ENCODE data around the gene RPGR. TPM values are rescaled to one million over a fixed set of nuclear protein-coding genes. Genes with fewer than 3 reads are reported as not detected.
A peak's percentile ranks its signal among the peaks of the same experiment; 100 is the strongest.

The RPGR gene
- polyA plus RNA-seq, 4 donors: 2.9 to 15.7 (median 10.0) TPM

- DNase-seq (no peak), FAIRE-seq (no peak)
- Histone ChIP-seq H3K9me3 (ENCODE audit: control insufficient read depth in 2 of 2, insufficient read depth in 1 of 2, low read depth in 1 of 2, low read length in 1 of 2) (no peaks in the 10 kb centered on the region), H3K4me3 (ENCODE audit: low read depth in 1 of 3, low read length in 3 of 3) (no peak overlapping the region), H3K27me3 (ENCODE audit: control insufficient read depth in 3 of 3, insufficient read depth in 3 of 3, low read length in 3 of 3) (no peaks in the 10 kb centered on the region), H3K4me1 (ENCODE audit: control insufficient read depth in 3 of 3, insufficient read depth in 2 of 3, low read depth in 1 of 3, low read length in 2 of 3) (no peaks in the 10 kb centered on the region), H3K36me3 (ENCODE audit: control insufficient read depth in 3 of 3, insufficient read depth in 2 of 3, low read depth in 1 of 3, low read length in 3 of 3) (no peaks in the 10 kb centered on the region), H3K27ac (ENCODE audit: low read depth in 1 of 3, low read length in 2 of 3) (no peak overlapping the region)
- WGBS, 3 donors: 62 to 72% (median 66%) methylated on average over 3 of the region's 3 CpGs
Observed at GRCh38 chrX:38232079-38232686, 95.1 kb downstream of the RPGR start.

- Histone ChIP-seq H3K9me3 (ENCODE audit: control insufficient read depth in 2 of 2, insufficient read depth in 1 of 2, low read depth in 1 of 2, low read length in 1 of 2) (no peaks in the 10 kb centered on the region), H3K27me3 (ENCODE audit: control insufficient read depth in 3 of 3, insufficient read depth in 3 of 3, low read length in 3 of 3) (peaks cover 0 to 10% (median 0%) of the 10 kb centered on the region in 3 donors), H3K4me1 (ENCODE audit: control insufficient read depth in 3 of 3, insufficient read depth in 2 of 3, low read depth in 1 of 3, low read length in 2 of 3) (no peaks in the 10 kb centered on the region), H3K36me3 (ENCODE audit: control insufficient read depth in 3 of 3, insufficient read depth in 2 of 3, low read depth in 1 of 3, low read length in 3 of 3) (no peaks in the 10 kb centered on the region), H3K4me3 (ENCODE audit: low read depth in 1 of 3, low read length in 3 of 3) (no peak overlapping the region), H3K27ac (ENCODE audit: low read depth in 1 of 3, low read length in 2 of 3) (no peak overlapping the region)
- no peak for FAIRE-seq
- peak in 1 of 2 donors; percentile 2 for DNase-seq
- WGBS, 3 donors: 22 to 49% (median 37%) methylated on average over 2 to 3 of the region's 3 CpGs
Observed at GRCh38 chrX:38225093-38225492, 102.2 kb downstream of the RPGR start.

- Histone ChIP-seq H3K9me3 (ENCODE audit: control insufficient read depth in 2 of 2, insufficient read depth in 1 of 2, low read depth in 1 of 2, low read length in 1 of 2) (no peaks in the 10 kb centered on the region), H3K4me1 (ENCODE audit: control insufficient read depth in 3 of 3, insufficient read depth in 2 of 3, low read depth in 1 of 3, low read length in 2 of 3) (peaks cover 0 to 5% (median 0%) of the 10 kb centered on the region in 3 donors), H3K36me3 (ENCODE audit: control insufficient read depth in 3 of 3, insufficient read depth in 2 of 3, low read depth in 1 of 3, low read length in 3 of 3) (no peaks in the 10 kb centered on the region), H3K27me3 (ENCODE audit: control insufficient read depth in 3 of 3, insufficient read depth in 3 of 3, low read length in 3 of 3) (peaks cover 0 to 18% (median 0%) of the 10 kb centered on the region in 3 donors), H3K27ac (ENCODE audit: low read depth in 1 of 3, low read length in 2 of 3) (no peak overlapping the region), H3K4me3 (ENCODE audit: low read depth in 1 of 3, low read length in 3 of 3) (no peak overlapping the region)
- no peak for DNase-seq
- no peak for FAIRE-seq
Observed at GRCh38 chrX:38224160-38224559, 103.1 kb downstream of the RPGR start.

GRCh38 chrX:38221391-38221929, 105.8 kb downstream of the RPGR start:
- no peak for FAIRE-seq
- Histone ChIP-seq H3K4me3 (ENCODE audit: low read depth in 1 of 3, low read length in 3 of 3) (peak overlapping the region in 1 of 3 donors; percentile 48), H3K4me1 (ENCODE audit: control insufficient read depth in 3 of 3, insufficient read depth in 2 of 3, low read depth in 1 of 3, low read length in 2 of 3) (peaks cover 0 to 5% (median 0%) of the 10 kb centered on the region in 3 donors), H3K27ac (ENCODE audit: low read depth in 1 of 3, low read length in 2 of 3) (peak overlapping the region in 1 of 3 donors; percentile 34), H3K9me3 (ENCODE audit: control insufficient read depth in 2 of 2, insufficient read depth in 1 of 2, low read depth in 1 of 2, low read length in 1 of 2) (no peaks in the 10 kb centered on the region), H3K27me3 (ENCODE audit: control insufficient read depth in 3 of 3, insufficient read depth in 3 of 3, low read length in 3 of 3) (peaks cover 0 to 27% (median 0%) of the 10 kb centered on the region in 3 donors), H3K36me3 (ENCODE audit: control insufficient read depth in 3 of 3, insufficient read depth in 2 of 3, low read depth in 1 of 3, low read length in 3 of 3) (no peaks in the 10 kb centered on the region)
- 40 to 68% (median 59%) methylated on average over 10 of the region's 10 CpGs for WGBS, 3 donors
- DNase-seq: peak in 1 of 2 donors; percentile 1

- peaks cover 0 to 5% (median 0%) of the 10 kb centered on the region in 3 donors for H3K4me1 ChIP-seq (ENCODE audit: control insufficient read depth in 3 of 3, insufficient read depth in 2 of 3, low read depth in 1 of 3, low read length in 2 of 3)
- FAIRE-seq: no peak
- H3K9me3 ChIP-seq (ENCODE audit: control insufficient read depth in 2 of 2, insufficient read depth in 1 of 2, low read depth in 1 of 2, low read length in 1 of 2): no peaks in the 10 kb centered on the region
- peak within 1 kb of the TSS in 2 of 3 donors; percentile 7 to 48 for H3K4me3 ChIP-seq (ENCODE audit: low read depth in 1 of 3, low read length in 3 of 3)
- no peaks in the 10 kb centered on the region for H3K36me3 ChIP-seq (ENCODE audit: control insufficient read depth in 3 of 3, insufficient read depth in 2 of 3, low read depth in 1 of 3, low read length in 3 of 3)
- H3K27ac ChIP-seq (ENCODE audit: low read depth in 1 of 3, low read length in 2 of 3): peak within 1 kb of the TSS in 1 of 3 donors; percentile 34
- WGBS, 3 donors: 4 to 42% (median 16%) methylated on average over 41 to 75 of the region's 76 CpGs
- DNase-seq: peak in 1 of 2 donors; percentile 31
- H3K27me3 ChIP-seq (ENCODE audit: control insufficient read depth in 3 of 3, insufficient read depth in 3 of 3, low read length in 3 of 3): peaks cover 0 to 27% (median 0%) of the 10 kb centered on the region in 3 donors
Observed at GRCh38 chrX:38220415-38221390, 106.6 kb downstream of the RPGR start, which contains the start of gene SRPX. TSS of gene SRPX (minus strand) at chrX:38220871. CDS start at chrX:38220792, 79 bp downstream.

- peak overlapping the region in 2 of 3 donors; percentile 2 to 48 for H3K4me3 ChIP-seq (ENCODE audit: low read depth in 1 of 3, low read length in 3 of 3)
- H3K27me3 ChIP-seq (ENCODE audit: control insufficient read depth in 3 of 3, insufficient read depth in 3 of 3, low read length in 3 of 3): peaks cover 0 to 27% (median 0%) of the 10 kb centered on the region in 3 donors
- DNase-seq (peak; percentile 27 to 38), FAIRE-seq (no peak)
- H3K4me1 ChIP-seq (ENCODE audit: control insufficient read depth in 3 of 3, insufficient read depth in 2 of 3, low read depth in 1 of 3, low read length in 2 of 3): peaks cover 0 to 5% (median 0%) of the 10 kb centered on the region in 3 donors
- H3K36me3 ChIP-seq (ENCODE audit: control insufficient read depth in 3 of 3, insufficient read depth in 2 of 3, low read depth in 1 of 3, low read length in 3 of 3): no peaks in the 10 kb centered on the region
- H3K27ac ChIP-seq (ENCODE audit: low read depth in 1 of 3, low read length in 2 of 3): no peak overlapping the region
- no peaks in the 10 kb centered on the region for H3K9me3 ChIP-seq (ENCODE audit: control insufficient read depth in 2 of 2, insufficient read depth in 1 of 2, low read depth in 1 of 2, low read length in 1 of 2)
- 1 to 38% (median 10%) methylated on average over 10 to 14 of the region's 14 CpGs for WGBS, 3 donors
Observed at GRCh38 chrX:38220024-38220414, 107.3 kb downstream of the RPGR start.

Other genes with a start within 250 kb of the RPGR start
- gene SRPX, start 106.6 kb downstream of the RPGR start, polyA plus RNA-seq: 100 to 1,000 TPM in 1 of 4 donors, 1 to 10 TPM in 3; 2.2 to 104 (median 5.0) TPM
- gene OTC, start 25.1 kb upstream of the RPGR start, polyA plus RNA-seq: 100 to 1,000 TPM in 1 of 4 donors, 10 to 100 TPM in 3; 65.4 to 130 (median 70.9) TPM
- 10 to 100 TPM in 2 of 4 donors, 1 to 10 TPM in 2; 6.9 to 70.5 (median 31.4) TPM for gene TSPAN7, start 234.0 kb upstream of the RPGR start, polyA plus RNA-seq